ENCODE data around the gene CDC37. TPM values are rescaled to one million over a fixed set of nuclear protein-coding genes. Genes with fewer than 3 reads are reported as not detected.
A peak's percentile ranks its signal among the peaks of the same experiment; 100 is the strongest.

Gene CDC37
- total RNA-seq, 1 donor from 2014 or later = 138 TPM

- DNase-seq = peak; percentile 77
These were observed 50.3 kb downstream of the CDC37 start for GRCh38 chr19:10352764-10353671.

- no peak for DNase-seq
These were observed 56.8 kb downstream of the CDC37 start for GRCh38 chr19:10346509-10346908.

DNA sequence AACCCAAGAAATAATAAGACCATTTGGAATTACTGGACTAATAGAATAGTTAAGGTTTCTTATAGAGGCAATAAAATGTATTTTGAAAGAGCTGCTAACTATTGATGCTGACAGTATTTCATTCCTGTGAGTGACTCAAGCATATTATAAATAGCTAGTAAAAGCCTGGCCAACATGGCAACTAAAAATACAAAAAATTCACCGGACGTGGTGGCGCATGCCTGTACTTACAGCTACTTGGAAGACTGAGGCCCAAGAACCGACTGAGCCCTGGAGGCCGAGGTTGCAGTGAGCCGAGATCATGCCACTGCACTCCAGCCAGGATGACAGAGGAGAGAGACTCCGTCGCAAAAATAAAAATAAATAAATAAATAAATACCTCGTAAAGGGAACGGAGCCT lies 58.6 kb downstream of the CDC37 start:
- DNase-seq = no peak

DNA sequence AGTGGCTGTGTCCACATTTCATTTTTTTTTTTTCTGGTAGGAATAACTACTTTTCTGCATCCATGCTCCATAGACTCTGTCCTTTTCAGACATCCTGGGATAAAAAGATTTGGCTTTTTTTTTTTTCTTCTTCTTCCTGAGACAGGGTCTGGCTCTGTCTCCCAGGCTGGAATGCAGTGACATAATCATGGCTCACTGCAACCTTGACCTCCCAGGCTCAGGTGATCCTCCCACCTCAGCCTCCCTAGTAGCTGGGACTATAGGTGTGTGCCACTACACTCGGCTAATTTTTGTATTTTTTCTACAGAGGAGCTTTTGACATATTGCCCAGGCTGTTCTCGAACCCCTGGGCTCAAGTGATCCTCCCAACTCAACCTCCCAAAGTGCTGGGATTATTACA lies 59.8 kb downstream of the CDC37 start:
- DNase-seq = no peak

Other genes with a start within 250 kb of the CDC37 start
- 42.3 TPM for gene DNMT1, start 208.6 kb downstream of the CDC37 start, total RNA-seq
- gene S1PR2, start 172.2 kb downstream of the CDC37 start, total RNA-seq = 10.8 TPM
- 26.4 TPM for gene MRPL4, start 151.3 kb downstream of the CDC37 start, total RNA-seq
- 16.4 TPM for gene ICAM1, start 132.4 kb downstream of the CDC37 start, total RNA-seq
- 0.62 TPM for gene ICAM4, start 116.6 kb downstream of the CDC37 start, total RNA-seq
- not detected for gene ICAM5, start 113.6 kb downstream of the CDC37 start, total RNA-seq
- gene ZGLP1, start 93.7 kb downstream of the CDC37 start, total RNA-seq = 1.2 TPM
- gene FDX2, start 87.5 kb downstream of the CDC37 start, total RNA-seq = 9.1 TPM
- gene RAVER1, start 70.0 kb downstream of the CDC37 start, total RNA-seq = 13.8 TPM
- gene ICAM3, start 63.9 kb downstream of the CDC37 start, total RNA-seq = 2.7 TPM
- 60.3 TPM for gene TYK2, start 23.0 kb downstream of the CDC37 start, total RNA-seq
- gene PDE4A, start 17.0 kb upstream of the CDC37 start, total RNA-seq = 4.7 TPM
- 67.5 TPM for gene KEAP1, start 99.8 kb upstream of the CDC37 start, total RNA-seq
- 2.7 TPM for gene S1PR5, start 113.9 kb upstream of the CDC37 start, total RNA-seq
- 25.8 TPM for gene ATG4D, start 140.4 kb upstream of the CDC37 start, total RNA-seq
- gene KRI1, start 162.5 kb upstream of the CDC37 start, total RNA-seq = 9.6 TPM
- 13.1 TPM for gene CDKN2D, start 165.4 kb upstream of the CDC37 start, total RNA-seq
- 13.8 TPM for gene AP1M2, start 183.8 kb upstream of the CDC37 start, total RNA-seq
- 84.8 TPM for gene SLC44A2, start 222.0 kb upstream of the CDC37 start, total RNA-seq

Measured in tongue (tissue), 2 donors.